ENCODE measurements around the gene POLN. TPM values are rescaled to one million over a fixed set of nuclear protein-coding genes. Genes with fewer than 3 reads are reported as not detected.

Gene POLN
- total and polyA plus RNA-seq, 2 experiments from 2014 or later: 1.8 to 4.0 TPM

- Histone ChIP-seq H3K27ac (ENCODE audit: low read depth) (no peak overlapping the region), H2AFZ (no peak overlapping the region), H3K36me3 (ENCODE audit: insufficient read depth) (no peaks in the 10 kb centered on the region), H3K4me2 (no peak overlapping the region), H3K9me2 (ENCODE audit: insufficient read depth) (no peaks in the 10 kb centered on the region), H3K27me3 (ENCODE audit: insufficient read depth) (no peaks in the 10 kb centered on the region), H3K79me2 (replicated peaks; ENCODE audit: insufficient read depth) (no peaks in the 10 kb centered on the region), H3F3A (replicated peaks; ENCODE audit: low read depth) (no peaks in the 10 kb centered on the region), H4K20me1 (replicated peaks; ENCODE audit: insufficient read depth) (no peaks in the 10 kb centered on the region), H3K4me1 (ENCODE audit: insufficient read depth) (no peaks in the 10 kb centered on the region), H3K4me3 (no peak overlapping the region)
- ATAC-seq (no peak), DNase-seq (ENCODE audit: low spot score) (no peak)
- TF ChIP-seq ZNF331 (CRISPR knock-in tag; IDR thresholded peaks at IDR 0.05; ENCODE audit: low read depth) (no peak), STAT1 (IDR thresholded peaks at IDR 0.05; ENCODE audit: unreplicated experiment) (no peak), REST (IDR thresholded peaks at IDR 0.05; ENCODE audit: unreplicated experiment) (no peak), CREB1 (CRISPR knock-in tag; IDR thresholded peaks at IDR 0.05; ENCODE audit: low read depth) (no peak), EZH2 (IDR thresholded peaks at IDR 0.05; ENCODE audit: low read depth, unreplicated experiment) (no peak), JUNB (IDR thresholded peaks at IDR 0.05; ENCODE audit: unreplicated experiment) (no peak), NANOG (IDR thresholded peaks at IDR 0.05; ENCODE audit: borderline replicate concordance) (no peak), EZH2phosphoT487 (IDR thresholded peaks at IDR 0.05; ENCODE audit: unreplicated experiment) (no peak), ETS1 (IDR thresholded peaks at IDR 0.05) (no peak), POLR2AphosphoS5 (IDR thresholded peaks at IDR 0.05; ENCODE audit: low read depth) (no peak), ZNF114 (CRISPR knock-in tag; IDR thresholded peaks at IDR 0.05) (no peak)
- TF ChIP-seq, protein P1, sequence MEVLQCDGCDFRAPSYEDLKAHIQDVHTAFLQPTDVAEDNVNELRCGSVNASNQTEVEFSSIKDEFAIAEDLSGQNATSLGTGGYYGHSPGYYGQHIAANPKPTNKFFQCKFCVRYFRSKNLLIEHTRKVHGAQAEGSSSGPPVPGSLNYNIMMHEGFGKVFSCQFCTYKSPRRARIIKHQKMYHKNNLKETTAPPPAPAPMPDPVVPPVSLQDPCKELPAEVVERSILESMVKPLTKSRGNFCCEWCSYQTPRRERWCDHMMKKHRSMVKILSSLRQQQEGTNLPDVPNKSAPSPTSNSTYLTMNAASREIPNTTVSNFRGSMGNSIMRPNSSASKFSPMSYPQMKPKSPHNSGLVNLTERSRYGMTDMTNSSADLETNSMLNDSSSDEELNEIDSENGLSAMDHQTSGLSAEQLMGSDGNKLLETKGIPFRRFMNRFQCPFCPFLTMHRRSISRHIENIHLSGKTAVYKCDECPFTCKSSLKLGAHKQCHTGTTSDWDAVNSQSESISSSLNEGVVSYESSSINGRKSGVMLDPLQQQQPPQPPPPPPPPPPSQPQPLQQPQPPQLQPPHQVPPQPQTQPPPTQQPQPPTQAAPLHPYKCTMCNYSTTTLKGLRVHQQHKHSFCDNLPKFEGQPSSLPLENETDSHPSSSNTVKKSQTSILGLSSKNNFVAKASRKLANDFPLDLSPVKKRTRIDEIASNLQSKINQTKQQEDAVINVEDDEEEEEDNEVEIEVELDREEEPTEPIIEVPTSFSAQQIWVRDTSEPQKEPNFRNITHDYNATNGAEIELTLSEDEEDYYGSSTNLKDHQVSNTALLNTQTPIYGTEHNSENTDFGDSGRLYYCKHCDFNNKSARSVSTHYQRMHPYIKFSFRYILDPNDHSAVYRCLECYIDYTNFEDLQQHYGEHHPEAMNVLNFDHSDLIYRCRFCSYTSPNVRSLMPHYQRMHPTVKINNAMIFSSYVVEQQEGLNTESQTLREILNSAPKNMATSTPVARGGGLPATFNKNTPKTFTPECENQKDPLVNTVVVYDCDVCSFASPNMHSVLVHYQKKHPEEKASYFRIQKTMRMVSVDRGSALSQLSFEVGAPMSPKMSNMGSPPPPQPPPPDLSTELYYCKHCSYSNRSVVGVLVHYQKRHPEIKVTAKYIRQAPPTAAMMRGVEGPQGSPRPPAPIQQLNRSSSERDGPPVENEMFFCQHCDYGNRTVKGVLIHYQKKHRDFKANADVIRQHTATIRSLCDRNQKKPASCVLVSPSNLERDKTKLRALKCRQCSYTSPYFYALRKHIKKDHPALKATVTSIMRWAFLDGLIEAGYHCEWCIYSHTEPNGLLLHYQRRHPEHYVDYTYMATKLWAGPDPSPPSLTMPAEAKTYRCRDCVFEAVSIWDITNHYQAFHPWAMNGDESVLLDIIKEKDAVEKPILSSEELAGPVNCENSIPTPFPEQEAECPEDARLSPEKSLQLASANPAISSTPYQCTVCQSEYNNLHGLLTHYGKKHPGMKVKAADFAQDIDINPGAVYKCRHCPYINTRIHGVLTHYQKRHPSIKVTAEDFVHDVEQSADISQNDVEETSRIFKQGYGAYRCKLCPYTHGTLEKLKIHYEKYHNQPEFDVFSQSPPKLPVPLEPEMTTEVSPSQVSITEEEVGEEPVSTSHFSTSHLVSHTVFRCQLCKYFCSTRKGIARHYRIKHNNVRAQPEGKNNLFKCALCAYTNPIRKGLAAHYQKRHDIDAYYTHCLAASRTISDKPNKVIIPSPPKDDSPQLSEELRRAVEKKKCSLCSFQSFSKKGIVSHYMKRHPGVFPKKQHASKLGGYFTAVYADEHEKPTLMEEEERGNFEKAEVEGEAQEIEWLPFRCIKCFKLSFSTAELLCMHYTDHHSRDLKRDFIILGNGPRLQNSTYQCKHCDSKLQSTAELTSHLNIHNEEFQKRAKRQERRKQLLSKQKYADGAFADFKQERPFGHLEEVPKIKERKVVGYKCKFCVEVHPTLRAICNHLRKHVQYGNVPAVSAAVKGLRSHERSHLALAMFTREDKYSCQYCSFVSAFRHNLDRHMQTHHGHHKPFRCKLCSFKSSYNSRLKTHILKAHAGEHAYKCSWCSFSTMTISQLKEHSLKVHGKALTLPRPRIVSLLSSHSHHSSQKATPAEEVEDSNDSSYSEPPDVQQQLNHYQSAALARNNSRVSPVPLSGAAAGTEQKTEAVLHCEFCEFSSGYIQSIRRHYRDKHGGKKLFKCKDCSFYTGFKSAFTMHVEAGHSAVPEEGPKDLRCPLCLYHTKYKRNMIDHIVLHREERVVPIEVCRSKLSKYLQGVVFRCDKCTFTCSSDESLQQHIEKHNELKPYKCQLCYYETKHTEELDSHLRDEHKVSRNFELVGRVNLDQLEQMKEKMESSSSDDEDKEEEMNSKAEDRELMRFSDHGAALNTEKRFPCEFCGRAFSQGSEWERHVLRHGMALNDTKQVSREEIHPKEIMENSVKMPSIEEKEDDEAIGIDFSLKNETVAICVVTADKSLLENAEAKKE (CRISPR knock-in tag; IDR thresholded peaks at IDR 0.05): no peak
- TF ChIP-seq, protein P2, sequence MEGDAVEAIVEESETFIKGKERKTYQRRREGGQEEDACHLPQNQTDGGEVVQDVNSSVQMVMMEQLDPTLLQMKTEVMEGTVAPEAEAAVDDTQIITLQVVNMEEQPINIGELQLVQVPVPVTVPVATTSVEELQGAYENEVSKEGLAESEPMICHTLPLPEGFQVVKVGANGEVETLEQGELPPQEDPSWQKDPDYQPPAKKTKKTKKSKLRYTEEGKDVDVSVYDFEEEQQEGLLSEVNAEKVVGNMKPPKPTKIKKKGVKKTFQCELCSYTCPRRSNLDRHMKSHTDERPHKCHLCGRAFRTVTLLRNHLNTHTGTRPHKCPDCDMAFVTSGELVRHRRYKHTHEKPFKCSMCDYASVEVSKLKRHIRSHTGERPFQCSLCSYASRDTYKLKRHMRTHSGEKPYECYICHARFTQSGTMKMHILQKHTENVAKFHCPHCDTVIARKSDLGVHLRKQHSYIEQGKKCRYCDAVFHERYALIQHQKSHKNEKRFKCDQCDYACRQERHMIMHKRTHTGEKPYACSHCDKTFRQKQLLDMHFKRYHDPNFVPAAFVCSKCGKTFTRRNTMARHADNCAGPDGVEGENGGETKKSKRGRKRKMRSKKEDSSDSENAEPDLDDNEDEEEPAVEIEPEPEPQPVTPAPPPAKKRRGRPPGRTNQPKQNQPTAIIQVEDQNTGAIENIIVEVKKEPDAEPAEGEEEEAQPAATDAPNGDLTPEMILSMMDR (conservative IDR thresholded peaks at IDR 0.05; ENCODE audit: low read depth in 2 of 2): no peak
- no peaks in the 10 kb centered on the region; the same call in 2 of the 3 replicates for H3K36me3 Mint-ChIP-seq (ENCODE audit: low read depth)
- H3K9me3 Mint-ChIP-seq: peaks cover 3% of the 10 kb centered on the region; the same call in 1 of the 3 replicates
- H3K27me3 Mint-ChIP-seq (ENCODE audit: insufficient read depth, low read depth, poor library complexity): peaks cover 12% of the 10 kb centered on the region
- no peak overlapping the region for H3K27ac Mint-ChIP-seq
- H3K4me1 Mint-ChIP-seq: peaks cover 10% of the 10 kb centered on the region
- no peak overlapping the region for H3K4me3 Mint-ChIP-seq
These were observed 48.6 kb upstream of the POLN start for GRCh38 chr4:2290488-2290887.
